A673 (cell line): Measurements from ENCODE around the gene PPP1CC. TPM values are rescaled to one million over a fixed set of nuclear protein-coding genes. Genes with fewer than 3 reads are reported as not detected.
A peak's percentile ranks its signal among the peaks of the same experiment; 100 is the strongest.
"Not testable (repeated sequence)": the region's sequence is repeated elsewhere in the genome, so short reads cannot be mapped to it uniquely, and the experiment has no call there.

Experiments used
- BruUV-seq: library from RNA; stranded (reverse); fragments of 400-500 nt; replicated peaks from 2 replicates; lab custom pipeline; 2021; lab: Mats Ljungman, UMichigan
- CTCF ChIA-PET: fragments of 300-600 bp; sonication (Branson Sonifier 250); formaldehyde crosslinking; loops from one replicate; lab custom pipeline; 2022; ENCODE audit warnings: antibody characterized with exemption; lab: Charles Lee
- POLR2A ChIA-PET: fragments of 300-600 bp; sonication (Branson Sonifier 250); formaldehyde crosslinking; loops from one replicate; lab custom pipeline; 2022; ENCODE audit warnings: antibody characterized with exemption; ENCODE audit not compliant: low non-redundant PET; lab: Charles Lee
- DNase-seq: peaks from one replicate; pipeline ENCODE4 v3.0.0-alpha.2; 2015; ENCODE audit warnings: low spot score
- H3K27ac ChIP-seq: fragments of 200-600 bp; sonication (generic); 2 replicates; pipeline ENCODE4 v1.5.1; 2016; ENCODE audit warnings: mixed run types, low read depth, mild to moderate bottlenecking, mixed read lengths, antibody characterized with exemption, low read length; ENCODE audit not compliant: poor library complexity, severe bottlenecking
- H3K27me3 ChIP-seq: fragments of 200-600 bp; sonication (generic); replicated peaks from 2 replicates; pipeline ENCODE4 v1.6.1; 2017; ENCODE audit warnings: mixed run types, low read depth, mild to moderate bottlenecking, mixed read lengths, antibody characterized with exemption, low read length; ENCODE audit not compliant: insufficient read depth, poor library complexity
- H3K36me3 ChIP-seq: fragments of 200-600 bp; sonication (generic); 2 replicates; pipeline ENCODE4 v1.6.1; 2016; ENCODE audit warnings: mixed run types, mild to moderate bottlenecking, mixed read lengths, antibody characterized with exemption, low read length; ENCODE audit not compliant: insufficient read depth, poor library complexity, severe bottlenecking
- H3K4me1 ChIP-seq: fragments of 200-600 bp; sonication (generic); 2 replicates; pipeline ENCODE4 v1.6.1; 2017; ENCODE audit warnings: mixed run types, mild to moderate bottlenecking, mixed read lengths, antibody characterized with exemption, low read length; ENCODE audit not compliant: insufficient read depth, poor library complexity, severe bottlenecking
- H3K4me3 ChIP-seq: fragments of 200-600 bp; sonication (generic); 2 replicates; pipeline ENCODE4 v1.5.1; 2016; ENCODE audit warnings: low read depth, mixed run types, mild to moderate bottlenecking, mixed read lengths, low read length; ENCODE audit not compliant: poor library complexity, severe bottlenecking
- H3K9me3 ChIP-seq: fragments of 200-600 bp; sonication (generic); 2 replicates; pipeline ENCODE4 v1.6.1; 2016; ENCODE audit warnings: mixed run types, low read depth, mild to moderate bottlenecking, mixed read lengths, antibody characterized with exemption, low read length; ENCODE audit not compliant: poor library complexity, severe bottlenecking
- EZH2 ChIP-seq: fragments of 200-600 bp; sonication (generic); IDR thresholded peaks from 2 replicates; pipeline ENCODE4 v1.6.1; 2017; ENCODE audit warnings: borderline replicate concordance, low read depth, mild to moderate bottlenecking, mixed read lengths, antibody characterized with exemption, low read length; ENCODE audit not compliant: poor library complexity, severe bottlenecking
- intact Hi-C: fragments of 100-400 bp; cut with micrococcal nuclease; formaldehyde crosslinking; loops from one replicate; pipeline ENCODE4 v1.10.0; 2022; ENCODE audit not compliant: unreplicated experiment
- total RNA-seq: library from RNA; stranded (reverse); gene quantifications from 2 replicates; pipeline ENCODE4 v1.2.3, GENCODE V29; 2021
- TF ChIP-seq, protein P1 (sequence below): fragments of 300-800, 200-600 bp; sonication (generic); conservative IDR thresholded peaks from 2 replicates; pipeline ENCODE4 v1.5.1; 2017; ENCODE audit warnings: low read depth, mild to moderate bottlenecking, antibody characterized with exemption, low read length, moderate library complexity, mixed read lengths

The PPP1CC gene
- total RNA-seq, 1 experiment from 2014 or later, result 268 TPM

DNA sequence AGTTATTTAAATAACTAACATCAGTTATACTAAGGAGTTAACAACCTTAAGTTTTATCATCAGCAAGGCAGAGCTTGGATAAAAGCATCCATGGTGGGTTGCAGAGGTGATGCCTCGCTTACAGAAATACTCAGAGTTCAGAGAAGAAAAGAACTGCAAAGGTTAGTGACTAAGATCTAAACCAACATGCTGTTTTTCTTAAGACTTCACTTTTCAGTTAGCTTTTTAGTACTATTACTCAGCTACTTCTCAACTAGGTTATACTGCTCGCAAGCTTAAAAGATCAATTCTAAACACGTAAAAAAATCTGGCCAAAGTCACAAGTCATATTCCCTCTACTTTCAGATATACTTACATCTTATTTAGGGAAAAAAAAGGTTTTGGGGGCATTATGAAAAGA is 2.8 kb downstream of the PPP1CC start:
- Histone ChIP-seq H3K4me1 (peaks cover 26% of the 10 kb centered on the region), H3K9me3 (no peaks in the 10 kb centered on the region), H3K36me3 (peaks cover 15% of the 10 kb centered on the region), H3K27me3 (no peaks in the 10 kb centered on the region), H3K27ac (no peak overlapping the region), H3K4me3 (peak overlapping the region; percentile 29)
- TF ChIP-seq, protein P1, sequence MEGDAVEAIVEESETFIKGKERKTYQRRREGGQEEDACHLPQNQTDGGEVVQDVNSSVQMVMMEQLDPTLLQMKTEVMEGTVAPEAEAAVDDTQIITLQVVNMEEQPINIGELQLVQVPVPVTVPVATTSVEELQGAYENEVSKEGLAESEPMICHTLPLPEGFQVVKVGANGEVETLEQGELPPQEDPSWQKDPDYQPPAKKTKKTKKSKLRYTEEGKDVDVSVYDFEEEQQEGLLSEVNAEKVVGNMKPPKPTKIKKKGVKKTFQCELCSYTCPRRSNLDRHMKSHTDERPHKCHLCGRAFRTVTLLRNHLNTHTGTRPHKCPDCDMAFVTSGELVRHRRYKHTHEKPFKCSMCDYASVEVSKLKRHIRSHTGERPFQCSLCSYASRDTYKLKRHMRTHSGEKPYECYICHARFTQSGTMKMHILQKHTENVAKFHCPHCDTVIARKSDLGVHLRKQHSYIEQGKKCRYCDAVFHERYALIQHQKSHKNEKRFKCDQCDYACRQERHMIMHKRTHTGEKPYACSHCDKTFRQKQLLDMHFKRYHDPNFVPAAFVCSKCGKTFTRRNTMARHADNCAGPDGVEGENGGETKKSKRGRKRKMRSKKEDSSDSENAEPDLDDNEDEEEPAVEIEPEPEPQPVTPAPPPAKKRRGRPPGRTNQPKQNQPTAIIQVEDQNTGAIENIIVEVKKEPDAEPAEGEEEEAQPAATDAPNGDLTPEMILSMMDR, result no peak
- no peak for TF ChIP-seq EZH2
- intact Hi-C loops, result no loop called here
- no TSS peak for BruUV-seq
- ChIA-PET CTCF (no interaction called here), POLR2A (no interaction called here)
- no peak for DNase-seq

DNA sequence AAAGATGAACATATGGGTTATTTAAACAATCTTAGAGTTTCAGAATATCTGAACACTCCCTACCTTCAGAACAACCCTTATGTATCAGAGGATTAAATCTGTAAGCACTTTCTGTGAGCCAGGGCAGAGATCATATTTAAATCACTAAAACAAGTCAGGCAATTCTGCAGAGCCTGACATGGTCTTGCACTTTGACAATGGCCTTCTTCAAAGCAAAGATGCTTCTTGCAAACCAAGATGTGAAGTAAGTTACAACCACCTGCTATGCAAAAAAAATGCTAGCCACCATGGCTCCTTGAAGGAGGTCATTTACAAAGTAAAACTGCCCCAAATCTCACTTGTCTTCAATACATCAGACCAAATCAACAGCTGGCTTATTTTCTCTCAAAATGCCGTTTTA is 3.2 kb downstream of the PPP1CC start:
- DNase-seq, result no peak
- H3K27ac ChIP-seq, result no peak overlapping the region
- no peak for TF ChIP-seq EZH2
- TF ChIP-seq, protein P1, result no peak
- H3K36me3 ChIP-seq, result peaks cover 17% of the 10 kb centered on the region
- BruUV-seq, result no TSS peak
- H3K4me3 ChIP-seq, result peak overlapping the region; percentile 29
- intact Hi-C loops, result no loop called here
- ChIA-PET POLR2A (no interaction called here), CTCF (no interaction called here)
- H3K4me1 ChIP-seq, result peaks cover 25% of the 10 kb centered on the region
- no peaks in the 10 kb centered on the region for H3K27me3 ChIP-seq
- H3K9me3 ChIP-seq, result no peaks in the 10 kb centered on the region

GRCh38 chr12:110737532-110737931 is 5.2 kb downstream of the PPP1CC start:
- peaks cover 26% of the 10 kb centered on the region for H3K36me3 ChIP-seq
- CTCF ChIA-PET, result interaction anchor here (0.7 kb wide), 1 partner anchor 306 kb away, joined by 6 read pairs; no protein-coding TSS in a partner anchor
- no peaks in the 10 kb centered on the region for H3K9me3 ChIP-seq
- peaks cover 37% of the 10 kb centered on the region for H3K4me1 ChIP-seq
- H3K4me3 ChIP-seq, result no peak overlapping the region
- POLR2A ChIA-PET, result interaction anchor here (0.7 kb wide), 1 partner anchor 32 kb away, joined by 29 read pairs; no protein-coding TSS in a partner anchor
- intact Hi-C loops, result no loop called here
- H3K27ac ChIP-seq, result no peak overlapping the region
- no peak for DNase-seq
- no TSS peak for BruUV-seq
- no peaks in the 10 kb centered on the region for H3K27me3 ChIP-seq
- TF ChIP-seq EZH2, result no peak
- TF ChIP-seq, protein P1, result no peak

- intact Hi-C loops, H3K9me3 ChIP-seq, H3K4me3 ChIP-seq, H3K27me3 ChIP-seq, DNase-seq, BruUV-seq, H3K27ac ChIP-seq: not testable (repeated sequence)
- Histone ChIP-seq H3K36me3 (peaks cover 30% of the 10 kb centered on the region), H3K4me1 (peaks cover 41% of the 10 kb centered on the region)
- POLR2A ChIA-PET, result interaction anchor here (0.7 kb wide), 1 partner anchor 8 kb away, joined by 3 read pairs; no protein-coding TSS in a partner anchor
- CTCF ChIA-PET, result interaction anchor here (0.6 to 0.7 kb wide), 2 partner anchors 209 to 305 kb away, joined by 3 to 6 read pairs; no protein-coding TSS in a partner anchor
Observed at GRCh38 chr12:110737016-110737415, 5.7 kb downstream of the PPP1CC start.
